ENCODE data around the gene SLC22A17. TPM values are rescaled to one million over a fixed set of nuclear protein-coding genes. Genes with fewer than 3 reads are reported as not detected.

Gene SLC22A17
- polyA plus RNA-seq, 2 donors = 4.7 to 8.3 TPM

DNA sequence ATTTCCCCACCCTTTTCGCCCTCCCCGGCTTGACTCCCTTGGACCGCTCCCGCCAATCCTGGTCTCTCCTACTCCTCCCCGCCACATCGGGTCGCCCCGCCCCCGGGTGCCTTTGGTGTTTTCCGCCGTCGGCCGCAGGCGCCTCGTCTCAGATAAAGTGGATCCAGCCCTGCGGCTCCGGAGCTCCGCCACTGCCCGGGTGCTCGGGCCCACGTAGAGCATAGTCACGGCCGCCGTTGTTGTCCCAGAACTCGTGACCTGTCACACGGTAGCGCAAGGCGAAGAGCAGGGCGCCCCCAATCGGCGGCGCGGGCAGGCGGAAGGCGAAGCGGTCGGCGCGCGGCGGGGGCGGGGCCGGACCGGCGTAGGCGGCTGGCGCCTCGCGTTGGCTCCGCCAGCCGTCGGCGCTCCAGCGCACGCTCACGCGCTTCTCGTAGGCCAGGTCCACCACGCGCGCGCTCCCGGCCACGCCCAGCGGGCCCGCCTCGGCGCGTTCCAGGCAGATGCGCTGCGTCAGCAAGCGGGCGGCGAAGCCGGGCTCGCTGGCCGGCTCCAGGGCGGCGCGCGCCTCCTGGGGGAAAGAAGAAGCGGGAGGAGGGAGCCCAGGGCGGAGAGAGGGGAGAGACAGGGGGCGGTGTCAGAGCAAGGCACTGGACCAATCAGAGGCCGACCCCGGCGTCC, 51.3 kb downstream of the SLC22A17 start:
- Histone ChIP-seq H3K9me3 (ENCODE audit: control insufficient read depth in 2 of 2, insufficient read depth in 1 of 2, low read depth in 1 of 2, low read length in 1 of 2) (no peaks in the 10 kb centered on the region), H3K27ac (ENCODE audit: low read depth in 2 of 2, low read length in 1 of 2) (peak overlapping the region; percentile 99 to 100), H3K4me1 (ENCODE audit: control insufficient read depth in 2 of 2, insufficient read depth in 2 of 2, low read length in 1 of 2) (peaks cover 0 to 3% of the 10 kb centered on the region in 2 donors), H3K4me3 (ENCODE audit: low read depth in 1 of 2, low read length in 2 of 2) (peak overlapping the region; percentile 65 to 68), H3K36me3 (ENCODE audit: control insufficient read depth in 2 of 2, insufficient read depth in 2 of 2, low read length in 1 of 2) (no peaks in the 10 kb centered on the region), H3K27me3 (ENCODE audit: control insufficient read depth in 1 of 2, insufficient read depth in 2 of 2, low read length in 2 of 2) (no peaks in the 10 kb centered on the region)
- 0% methylated on average over 68 to 87 of the region's 87 CpGs for WGBS, 2 donors

DNA sequence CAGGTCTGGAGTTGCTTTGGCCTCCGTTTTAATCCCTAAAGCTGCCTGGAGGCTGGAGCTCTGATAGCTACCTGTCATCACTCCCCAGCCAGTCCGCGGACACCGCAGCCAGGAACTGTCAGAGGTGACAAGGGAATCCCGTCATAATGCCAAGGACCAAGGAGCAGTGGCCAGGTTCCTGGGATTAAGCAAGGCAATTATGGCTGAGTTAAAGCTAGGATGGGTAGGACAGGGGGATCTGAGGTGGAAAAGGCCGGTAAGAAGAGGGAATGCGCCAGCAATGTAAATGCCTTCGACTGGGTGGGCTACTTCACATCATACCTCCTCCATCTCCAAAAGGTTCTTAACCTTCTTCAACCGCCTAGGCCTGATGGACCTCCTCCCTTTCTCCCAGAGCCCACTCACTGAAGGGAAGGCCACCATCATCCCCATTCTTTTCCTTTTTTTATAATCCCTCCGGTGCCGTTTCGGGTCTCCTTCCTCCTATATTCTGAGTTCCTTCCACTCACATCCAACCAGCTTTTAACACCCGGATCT, 51.9 kb downstream of the SLC22A17 start:
- H3K9me3 ChIP-seq (ENCODE audit: control insufficient read depth in 2 of 2, insufficient read depth in 1 of 2, low read depth in 1 of 2, low read length in 1 of 2) = no peaks in the 10 kb centered on the region
- WGBS, 2 donors = 2 to 5% methylated on average over 13 of the region's 13 CpGs
- no peaks in the 10 kb centered on the region for H3K27me3 ChIP-seq (ENCODE audit: control insufficient read depth in 1 of 2, insufficient read depth in 2 of 2, low read length in 2 of 2)

DNA sequence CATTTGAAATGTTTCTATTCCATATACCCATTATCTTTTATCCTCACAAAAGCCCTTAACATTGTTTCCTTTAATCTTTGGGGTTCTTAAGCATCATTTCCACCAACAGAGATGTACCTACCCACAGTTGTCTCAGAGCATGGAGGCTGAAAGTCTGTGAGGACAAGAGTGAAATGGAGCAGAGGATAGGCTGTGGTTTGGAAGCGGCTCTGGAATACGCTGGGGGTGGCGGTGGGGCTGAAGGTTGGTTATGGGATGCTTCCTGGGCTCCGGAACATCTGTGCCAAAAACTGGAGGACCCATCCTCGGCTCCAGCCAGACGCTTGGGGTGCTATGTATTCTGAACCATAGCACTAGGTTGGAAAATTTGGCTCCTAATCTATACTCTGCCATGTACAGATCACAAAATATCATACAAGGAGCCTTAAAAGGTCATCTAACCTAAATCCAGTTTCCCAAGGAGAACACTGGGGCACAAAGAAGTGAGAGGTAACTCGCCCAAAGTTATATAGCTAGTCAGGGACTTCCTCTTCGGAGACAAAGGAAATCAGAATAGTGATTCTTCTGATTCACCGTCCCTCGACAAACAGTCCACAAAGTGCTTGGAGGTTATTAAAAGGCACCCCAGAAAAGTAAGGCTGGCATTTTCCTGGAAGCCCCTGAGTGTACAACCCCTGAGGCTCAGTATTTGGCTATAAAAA, 52.6 kb downstream of the SLC22A17 start:
- Histone ChIP-seq H3K27me3 (ENCODE audit: control insufficient read depth in 1 of 2, insufficient read depth in 2 of 2, low read length in 2 of 2) (no peaks in the 10 kb centered on the region), H3K27ac (ENCODE audit: low read depth in 2 of 2, low read length in 1 of 2) (peak overlapping the region; percentile 99 to 100), H3K9me3 (ENCODE audit: control insufficient read depth in 2 of 2, insufficient read depth in 1 of 2, low read depth in 1 of 2, low read length in 1 of 2) (no peaks in the 10 kb centered on the region), H3K4me1 (ENCODE audit: control insufficient read depth in 2 of 2, insufficient read depth in 2 of 2, low read length in 1 of 2) (peaks cover 0 to 3% of the 10 kb centered on the region in 2 donors), H3K4me3 (ENCODE audit: low read depth in 1 of 2, low read length in 2 of 2) (peak overlapping the region; percentile 65 to 68), H3K36me3 (ENCODE audit: control insufficient read depth in 2 of 2, insufficient read depth in 2 of 2, low read length in 1 of 2) (no peaks in the 10 kb centered on the region)
- WGBS, 2 donors = 53 to 60% methylated on average over 10 of the region's 10 CpGs

More for the DNA sequence above, 51.9 kb downstream of the SLC22A17 start:
- peaks cover 0 to 3% of the 10 kb centered on the region in 2 donors for H3K4me1 ChIP-seq (ENCODE audit: control insufficient read depth in 2 of 2, insufficient read depth in 2 of 2, low read length in 1 of 2)
- peak overlapping the region; percentile 99 to 100 for H3K27ac ChIP-seq (ENCODE audit: low read depth in 2 of 2, low read length in 1 of 2)
- H3K4me3 ChIP-seq (ENCODE audit: low read depth in 1 of 2, low read length in 2 of 2) = peak overlapping the region; percentile 65 to 68
- H3K36me3 ChIP-seq (ENCODE audit: control insufficient read depth in 2 of 2, insufficient read depth in 2 of 2, low read length in 1 of 2) = no peaks in the 10 kb centered on the region

DNA sequence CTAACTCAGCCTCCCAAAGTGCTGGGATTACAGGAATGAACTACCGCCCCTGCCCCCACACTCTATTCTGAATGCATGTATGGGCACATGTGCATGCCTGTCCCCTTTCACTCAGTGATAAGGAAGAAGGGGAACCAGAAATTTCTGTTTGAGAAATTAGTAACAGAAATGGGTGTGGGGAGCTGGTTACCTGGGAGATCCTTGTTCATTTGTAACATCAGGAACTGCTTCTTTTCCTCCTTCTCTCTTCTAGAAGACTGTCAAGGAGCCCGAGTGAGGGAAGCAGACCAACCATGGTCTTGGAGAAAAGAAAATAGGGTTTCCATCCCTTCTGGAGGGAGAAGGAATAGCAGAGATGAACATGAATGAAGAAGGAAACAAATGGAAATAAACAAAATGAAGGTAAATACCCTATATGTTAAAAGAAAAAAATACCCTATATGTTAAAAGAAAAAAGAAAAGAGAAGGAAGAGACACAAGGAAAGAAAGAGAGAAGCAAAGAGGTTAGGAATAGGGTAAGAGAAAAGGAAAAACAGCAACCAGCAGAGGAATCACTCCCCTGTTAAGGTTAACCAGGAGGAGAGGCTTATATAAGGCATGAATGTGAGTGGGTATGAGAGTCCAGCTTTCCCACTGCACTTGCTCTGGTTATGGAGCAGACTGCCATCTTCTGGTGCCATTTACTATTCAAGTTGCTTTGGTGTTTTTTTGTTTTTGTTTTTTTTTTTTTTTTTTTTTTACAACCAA, 53.3 kb downstream of the SLC22A17 start:
- Histone ChIP-seq H3K27ac (ENCODE audit: low read depth in 2 of 2, low read length in 1 of 2) (peak overlapping the region; percentile 85 to 87), H3K36me3 (ENCODE audit: control insufficient read depth in 2 of 2, insufficient read depth in 2 of 2, low read length in 1 of 2) (no peaks in the 10 kb centered on the region), H3K4me1 (ENCODE audit: control insufficient read depth in 2 of 2, insufficient read depth in 2 of 2, low read length in 1 of 2) (peaks cover 0 to 3% of the 10 kb centered on the region in 2 donors), H3K27me3 (ENCODE audit: control insufficient read depth in 1 of 2, insufficient read depth in 2 of 2, low read length in 2 of 2) (no peaks in the 10 kb centered on the region), H3K4me3 (ENCODE audit: low read depth in 1 of 2, low read length in 2 of 2) (peak overlapping the region in 1 of 2 donors; percentile 65), H3K9me3 (ENCODE audit: control insufficient read depth in 2 of 2, insufficient read depth in 1 of 2, low read depth in 1 of 2, low read length in 1 of 2) (no peaks in the 10 kb centered on the region)
- 67 to 73% methylated on average over 2 of the region's 2 CpGs for WGBS, 2 donors

- H3K27me3 ChIP-seq (ENCODE audit: control insufficient read depth in 1 of 2, insufficient read depth in 2 of 2, low read length in 2 of 2) = no peaks in the 10 kb centered on the region
- no peaks in the 10 kb centered on the region for H3K4me1 ChIP-seq (ENCODE audit: control insufficient read depth in 2 of 2, insufficient read depth in 2 of 2, low read length in 1 of 2)
- WGBS, 2 donors = 90% methylated on average over 7 of the region's 7 CpGs
- no peak overlapping the region for H3K4me3 ChIP-seq (ENCODE audit: low read depth in 1 of 2, low read length in 2 of 2)
- no peaks in the 10 kb centered on the region for H3K36me3 ChIP-seq (ENCODE audit: control insufficient read depth in 2 of 2, insufficient read depth in 2 of 2, low read length in 1 of 2)
- peak overlapping the region; percentile 50 to 66 for H3K27ac ChIP-seq (ENCODE audit: low read depth in 2 of 2, low read length in 1 of 2)
- no peaks in the 10 kb centered on the region for H3K9me3 ChIP-seq (ENCODE audit: control insufficient read depth in 2 of 2, insufficient read depth in 1 of 2, low read depth in 1 of 2, low read length in 1 of 2)
Observed at GRCh38 chr14:23297611-23298277, 54.9 kb downstream of the SLC22A17 start.

- H3K4me3 ChIP-seq (ENCODE audit: low read depth in 1 of 2, low read length in 2 of 2) = no peak overlapping the region
- no peak overlapping the region for H3K27ac ChIP-seq (ENCODE audit: low read depth in 2 of 2, low read length in 1 of 2)
- no peaks in the 10 kb centered on the region for H3K4me1 ChIP-seq (ENCODE audit: control insufficient read depth in 2 of 2, insufficient read depth in 2 of 2, low read length in 1 of 2)
- no peaks in the 10 kb centered on the region for H3K36me3 ChIP-seq (ENCODE audit: control insufficient read depth in 2 of 2, insufficient read depth in 2 of 2, low read length in 1 of 2)
- WGBS, 2 donors = 88 to 91% methylated on average over 7 of the region's 7 CpGs
- no peaks in the 10 kb centered on the region for H3K27me3 ChIP-seq (ENCODE audit: control insufficient read depth in 1 of 2, insufficient read depth in 2 of 2, low read length in 2 of 2)
- no peaks in the 10 kb centered on the region for H3K9me3 ChIP-seq (ENCODE audit: control insufficient read depth in 2 of 2, insufficient read depth in 1 of 2, low read depth in 1 of 2, low read length in 1 of 2)
Observed at GRCh38 chr14:23297096-23297495, 55.6 kb downstream of the SLC22A17 start.

Other genes starting within 250 kb of the SLC22A17 start
- gene CIROP, start 247.9 kb downstream of the SLC22A17 start, polyA plus RNA-seq = under 1 TPM in 1 of 2 donors, not detected in 1; 0.01 TPM
- under 1 TPM in 1 of 2 donors, not detected in 1; 0.02 TPM for gene CEBPE, start 233.6 kb downstream of the SLC22A17 start, polyA plus RNA-seq
- gene SLC7A8, start 169.2 kb downstream of the SLC22A17 start, polyA plus RNA-seq = 10 to 100 TPM; 27.5 to 33.4 TPM
- gene RNF212B, start 115.0 kb downstream of the SLC22A17 start, polyA plus RNA-seq = not detected
- gene HOMEZ, start 66.8 kb downstream of the SLC22A17 start, polyA plus RNA-seq = 10 to 100 TPM in 1 of 2 donors, 1 to 10 TPM in 1; 8.0 to 16.1 TPM
- 10 to 100 TPM in 1 of 2 donors, 1 to 10 TPM in 1; 5.2 to 12.7 TPM for gene PPP1R3E, start 50.0 kb downstream of the SLC22A17 start, polyA plus RNA-seq
- 10 to 100 TPM; 28.0 to 35.0 TPM for gene BCL2L2, start 46.1 kb downstream of the SLC22A17 start, polyA plus RNA-seq
- gene PABPN1, start 31.4 kb downstream of the SLC22A17 start, polyA plus RNA-seq = 100 to 1,000 TPM; 105 to 154 TPM
- gene EFS, start 12.3 kb upstream of the SLC22A17 start, polyA plus RNA-seq = 10 to 100 TPM; 23.1 to 35.9 TPM
- gene IL25, start 19.9 kb upstream of the SLC22A17 start, polyA plus RNA-seq = not detected
- gene CMTM5, start 24.2 kb upstream of the SLC22A17 start, polyA plus RNA-seq = under 1 TPM in 1 of 2 donors, not detected in 1; 0.21 TPM
- under 1 TPM; 0.20 to 0.63 TPM for gene MYH6, start 55.4 kb upstream of the SLC22A17 start, polyA plus RNA-seq
- under 1 TPM; 0.08 to 0.12 TPM for gene MYH7, start 82.8 kb upstream of the SLC22A17 start, polyA plus RNA-seq
- 10 to 100 TPM; 20.7 to 38.3 TPM for gene NGDN, start 116.8 kb upstream of the SLC22A17 start, polyA plus RNA-seq
- under 1 TPM; 0.12 to 0.59 TPM for gene ZFHX2, start 198.9 kb upstream of the SLC22A17 start, polyA plus RNA-seq
- 1 to 10 TPM; 7.8 to 8.3 TPM for gene THTPA, start 203.4 kb upstream of the SLC22A17 start, polyA plus RNA-seq
- 100 to 1,000 TPM in 1 of 2 donors, 10 to 100 TPM in 1; 81.5 to 171 TPM for gene AP1G2, start 214.9 kb upstream of the SLC22A17 start, polyA plus RNA-seq
- gene JPH4, start 225.9 kb upstream of the SLC22A17 start, polyA plus RNA-seq = under 1 TPM; 0.04 to 0.15 TPM